ENCODE data around the gene ACBD4. TPM values are rescaled to one million over a fixed set of nuclear protein-coding genes. Genes with fewer than 3 reads are reported as not detected.

Gene ACBD4
- total and polyA plus RNA-seq, 2 of the 4 experiments (the other 2 are of a cell fraction), result 2.3 to 5.7 TPM

GRCh38 chr17:45120558-45120957 is 14.9 kb upstream of the ACBD4 start:
- H3K9me1 ChIP-seq (ENCODE audit: insufficient read depth, low read length), result peaks cover 22% of the 10 kb centered on the region
- no peak overlapping the region for H3K4me2 ChIP-seq (ENCODE audit: low read depth, low read length)
- no peak overlapping the region for H3K27ac ChIP-seq (ENCODE audit: insufficient read depth, low read length)
- no peak overlapping the region for H3K9ac ChIP-seq (ENCODE audit: low read depth, low read length)
- H2BK5ac ChIP-seq (ENCODE audit: low read depth, low read length, poor library complexity, severe bottlenecking), result no peak overlapping the region
- no peak overlapping the region for H2AK9ac ChIP-seq (replicated peaks; ENCODE audit: low read depth, low read length, poor library complexity)
- H3K18ac ChIP-seq (ENCODE audit: low read depth, low read length), result no peak overlapping the region
- ChIA-PET CTCF (no interaction called here), POLR2A (ENCODE audit: unreplicated experiment) (no interaction called here)
- H3K4me1 ChIP-seq (ENCODE audit: control insufficient read depth, insufficient read depth, low read length), result peaks cover 23% of the 10 kb centered on the region
- TF ChIP-seq SMC3 (IDR thresholded peaks at IDR 0.05; ENCODE audit: low read depth, low read length) (no peak), RFX5 (IDR thresholded peaks at IDR 0.05; ENCODE audit: low read depth, low read length) (no peak), USF2 (IDR thresholded peaks at IDR 0.05; ENCODE audit: low read depth, low read length) (no peak), RAD21 (IDR thresholded peaks at IDR 0.05; ENCODE audit: low read length) (no peak), RCOR1 (IDR thresholded peaks at IDR 0.05; ENCODE audit: insufficient replicate concordance, low read length) (no peak), BHLHE40 (IDR thresholded peaks at IDR 0.05; ENCODE audit: low read depth, low read length) (no peak), MAFK (IDR thresholded peaks at IDR 0.05; ENCODE audit: low read depth, low read length) (no peak), MAZ (IDR thresholded peaks at IDR 0.05; ENCODE audit: borderline replicate concordance, low read depth, low read length) (no peak), NFE2L2 (IDR thresholded peaks at IDR 0.05; ENCODE audit: low read depth, low read length) (no peak), FOS (IDR thresholded peaks at IDR 0.05; ENCODE audit: low read depth, low read length) (no peak), CHD1 (IDR thresholded peaks at IDR 0.05; ENCODE audit: low read depth, low read length) (no peak), MXI1 (IDR thresholded peaks at IDR 0.05; ENCODE audit: borderline replicate concordance, low read depth, low read length) (no peak), POLR2A (IDR thresholded peaks at IDR 0.05; ENCODE audit: low read depth, low read length) (no peak), CEBPB (IDR thresholded peaks at IDR 0.05; ENCODE audit: low read depth, low read length) (no peak)
- TF ChIP-seq, protein P1, sequence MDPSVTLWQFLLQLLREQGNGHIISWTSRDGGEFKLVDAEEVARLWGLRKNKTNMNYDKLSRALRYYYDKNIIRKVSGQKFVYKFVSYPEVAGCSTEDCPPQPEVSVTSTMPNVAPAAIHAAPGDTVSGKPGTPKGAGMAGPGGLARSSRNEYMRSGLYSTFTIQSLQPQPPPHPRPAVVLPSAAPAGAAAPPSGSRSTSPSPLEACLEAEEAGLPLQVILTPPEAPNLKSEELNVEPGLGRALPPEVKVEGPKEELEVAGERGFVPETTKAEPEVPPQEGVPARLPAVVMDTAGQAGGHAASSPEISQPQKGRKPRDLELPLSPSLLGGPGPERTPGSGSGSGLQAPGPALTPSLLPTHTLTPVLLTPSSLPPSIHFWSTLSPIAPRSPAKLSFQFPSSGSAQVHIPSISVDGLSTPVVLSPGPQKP (IDR thresholded peaks at IDR 0.05; ENCODE audit: borderline replicate concordance, low read depth, low read length), result no peak
- TF ChIP-seq, protein P2, sequence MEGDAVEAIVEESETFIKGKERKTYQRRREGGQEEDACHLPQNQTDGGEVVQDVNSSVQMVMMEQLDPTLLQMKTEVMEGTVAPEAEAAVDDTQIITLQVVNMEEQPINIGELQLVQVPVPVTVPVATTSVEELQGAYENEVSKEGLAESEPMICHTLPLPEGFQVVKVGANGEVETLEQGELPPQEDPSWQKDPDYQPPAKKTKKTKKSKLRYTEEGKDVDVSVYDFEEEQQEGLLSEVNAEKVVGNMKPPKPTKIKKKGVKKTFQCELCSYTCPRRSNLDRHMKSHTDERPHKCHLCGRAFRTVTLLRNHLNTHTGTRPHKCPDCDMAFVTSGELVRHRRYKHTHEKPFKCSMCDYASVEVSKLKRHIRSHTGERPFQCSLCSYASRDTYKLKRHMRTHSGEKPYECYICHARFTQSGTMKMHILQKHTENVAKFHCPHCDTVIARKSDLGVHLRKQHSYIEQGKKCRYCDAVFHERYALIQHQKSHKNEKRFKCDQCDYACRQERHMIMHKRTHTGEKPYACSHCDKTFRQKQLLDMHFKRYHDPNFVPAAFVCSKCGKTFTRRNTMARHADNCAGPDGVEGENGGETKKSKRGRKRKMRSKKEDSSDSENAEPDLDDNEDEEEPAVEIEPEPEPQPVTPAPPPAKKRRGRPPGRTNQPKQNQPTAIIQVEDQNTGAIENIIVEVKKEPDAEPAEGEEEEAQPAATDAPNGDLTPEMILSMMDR (conservative IDR thresholded peaks at IDR 0.05; ENCODE audit: low read depth, low read length), result no peak
- H2AFZ ChIP-seq (replicated peaks; ENCODE audit: low read length, poor library complexity), result no peak overlapping the region
- no peak overlapping the region for H3K56ac ChIP-seq (ENCODE audit: extremely low read depth, insufficient read depth, low read length)
- H3K14ac ChIP-seq (replicated peaks; ENCODE audit: low read depth, low read length), result no peak overlapping the region
- BruUV-seq (replicated peaks), result no TSS peak
- 96% methylated on average over 8 of the region's 22 CpGs; no CpG with 5 or more reads in 1 of the 2 experiments for WGBS, 2 experiments (ENCODE audit: extremely low coverage in 2 of 2, insufficient read length in 1 of 2)
- peaks cover 32 to 43% of the 10 kb centered on the region in 2 experiments for H3K79me1 ChIP-seq (ENCODE audit: low read depth in 1 of 2, low read length in 2 of 2)
- in situ Hi-C loops (cut with MboI; ENCODE audit: low sequenced_read_pairs) (no loop called here), intact Hi-C loops (cut with micrococcal nuclease) (no loop called here), dilution Hi-C loops (cut with HindIII; ENCODE audit: low sequenced_read_pairs, unreplicated experiment) (no loop called here)
- H4K91ac ChIP-seq (ENCODE audit: insufficient read depth, low read depth, low read length), result no peak overlapping the region
- no peaks in the 10 kb centered on the region for H4K20me1 ChIP-seq (ENCODE audit: insufficient read depth, low read length)
- H2AK5ac ChIP-seq (ENCODE audit: low read depth, low read length), result no peak overlapping the region
- H3K27me3 ChIP-seq (ENCODE audit: control insufficient read depth, insufficient read depth, low read length), result no peaks in the 10 kb centered on the region
- no peak overlapping the region for H4K8ac ChIP-seq (ENCODE audit: low read depth in 2 of 2, low read length in 2 of 2)
- H3K23ac ChIP-seq (ENCODE audit: low read depth, low read length), result no peak overlapping the region
- ATAC-seq (ENCODE audit: low read depth), result no peak
- H3K4ac ChIP-seq (ENCODE audit: low read depth, low read length), result no peak overlapping the region
- no peak for DNase-seq
- no peaks in the 10 kb centered on the region for H3K9me3 ChIP-seq (ENCODE audit: control insufficient read depth, insufficient read depth, low read length)
- H4K5ac ChIP-seq (ENCODE audit: low read depth, low read length), result no peak overlapping the region
- no peak overlapping the region for H3K4me3 ChIP-seq (ENCODE audit: insufficient read depth, low read depth, low read length)
- peaks cover 24% of the 10 kb centered on the region; the same call in 1 of the 2 replicates for H3K36me3 ChIP-seq (ENCODE audit: control insufficient read depth, insufficient read depth, low read length)
- H2BK20ac ChIP-seq (ENCODE audit: low read depth, low read length), result no peak overlapping the region
- no peak overlapping the region for H2BK120ac ChIP-seq (ENCODE audit: low read depth, low read length)
- H2BK15ac ChIP-seq (ENCODE audit: low read depth, low read length), result no peak overlapping the region

Measured in IMR-90 (cell line).